GM23338 (cell line): ENCODE data around the gene PRPF40B. TPM values are rescaled to one million over a fixed set of nuclear protein-coding genes. Genes with fewer than 3 reads are reported as not detected.

ENCODE experiments used
- CREB1 ChIP-seq: fragments of 250-450 bp; sonication (Bioruptor Pico); IDR thresholded peaks from 2 replicates; pipeline ENCODE4 v1.5.0; 2020; ENCODE audit warnings: low read depth, mild to moderate bottlenecking, moderate library complexity
- ETS1 ChIP-seq: IDR thresholded peaks from 2 replicates; pipeline ENCODE4 v1.6.1; 2016; ENCODE audit warnings: antibody characterized with exemption
- EZH2 ChIP-seq: fragments of 200-600 bp; sonication (generic); IDR thresholded peaks from one replicate; pipeline ENCODE4 v1.8.0; 2017; ENCODE audit warnings: antibody characterized with exemption, mild to moderate bottlenecking, low read depth; ENCODE audit not compliant: unreplicated experiment
- EZH2phosphoT487 ChIP-seq: fragments of 200-600 bp; sonication (generic); IDR thresholded peaks from one replicate; pipeline ENCODE4 v1.8.1; 2018; ENCODE audit warnings: antibody characterized with exemption; ENCODE audit not compliant: unreplicated experiment
- JUNB ChIP-seq: IDR thresholded peaks from one replicate; pipeline ENCODE4 v1.6.1; 2016; ENCODE audit warnings: antibody characterized with exemption; ENCODE audit not compliant: unreplicated experiment
- NANOG ChIP-seq: IDR thresholded peaks from 2 replicates; pipeline ENCODE4 v1.6.1; 2016; ENCODE audit warnings: antibody characterized with exemption, borderline replicate concordance
- POLR2AphosphoS5 ChIP-seq: IDR thresholded peaks from 2 replicates; pipeline ENCODE4 v1.6.1; 2016; ENCODE audit warnings: antibody characterized with exemption, low read depth
- STAT1 ChIP-seq: IDR thresholded peaks from one replicate; pipeline ENCODE4 v1.6.1; 2016; ENCODE audit warnings: antibody characterized with exemption; ENCODE audit not compliant: unreplicated experiment
- ZNF114 ChIP-seq: fragments of 250-450 bp; sonication (Bioruptor Pico); IDR thresholded peaks from 2 replicates; pipeline ENCODE4 v1.5.0; 2020; ENCODE audit warnings: mild to moderate bottlenecking, moderate library complexity
- ZNF331 ChIP-seq: fragments of 250-450 bp; sonication (Bioruptor Pico); IDR thresholded peaks from 2 replicates; pipeline ENCODE4 v1.5.0; 2020; ENCODE audit warnings: low read depth, mild to moderate bottlenecking, moderate library complexity
- polyA plus RNA-seq: library from polyadenylated mRNA; unstranded; fragments of >200 nt; fragmentation: Nextera tagmentation; extraction: Ambion mirVana; gene quantifications from 2 replicates; pipeline ENCODE4 v1.2.1, GENCODE V29; 2016
- total RNA-seq: library from RNA; depleted of rRNA; stranded (reverse); fragments of >200 nt; shearing (Covaris generic); gene quantifications from 2 replicates; pipeline ENCODE4 v1.2.3, GENCODE V29; 2014
- TF ChIP-seq, protein P1 (sequence below), 2 experiments: fragments of 200-600 bp in 1 of 2; sonication (generic) in 1 of 2; conservative IDR thresholded peaks; 2 replicates each; pipeline versions ENCODE4 v1.5.1 to v1.6.1; 2016 to 2017; ENCODE audit warnings: antibody characterized with exemption in 2 of 2, low read depth in 2 of 2, mild to moderate bottlenecking in 2 of 2, moderate library complexity in 1 of 2
- TF ChIP-seq, protein P2 (sequence below): IDR thresholded peaks from one replicate; pipeline ENCODE4 v1.6.1; 2018; ENCODE audit warnings: antibody characterized with exemption; ENCODE audit not compliant: unreplicated experiment

PRPF40B gene
- total and polyA plus RNA-seq, 2 experiments from 2014 or later, result 17.9 to 19.0 TPM

GRCh38 chr12:49577589-49578315, 45.6 kb upstream of the PRPF40B start (continued):
- TF ChIP-seq, protein P1, sequence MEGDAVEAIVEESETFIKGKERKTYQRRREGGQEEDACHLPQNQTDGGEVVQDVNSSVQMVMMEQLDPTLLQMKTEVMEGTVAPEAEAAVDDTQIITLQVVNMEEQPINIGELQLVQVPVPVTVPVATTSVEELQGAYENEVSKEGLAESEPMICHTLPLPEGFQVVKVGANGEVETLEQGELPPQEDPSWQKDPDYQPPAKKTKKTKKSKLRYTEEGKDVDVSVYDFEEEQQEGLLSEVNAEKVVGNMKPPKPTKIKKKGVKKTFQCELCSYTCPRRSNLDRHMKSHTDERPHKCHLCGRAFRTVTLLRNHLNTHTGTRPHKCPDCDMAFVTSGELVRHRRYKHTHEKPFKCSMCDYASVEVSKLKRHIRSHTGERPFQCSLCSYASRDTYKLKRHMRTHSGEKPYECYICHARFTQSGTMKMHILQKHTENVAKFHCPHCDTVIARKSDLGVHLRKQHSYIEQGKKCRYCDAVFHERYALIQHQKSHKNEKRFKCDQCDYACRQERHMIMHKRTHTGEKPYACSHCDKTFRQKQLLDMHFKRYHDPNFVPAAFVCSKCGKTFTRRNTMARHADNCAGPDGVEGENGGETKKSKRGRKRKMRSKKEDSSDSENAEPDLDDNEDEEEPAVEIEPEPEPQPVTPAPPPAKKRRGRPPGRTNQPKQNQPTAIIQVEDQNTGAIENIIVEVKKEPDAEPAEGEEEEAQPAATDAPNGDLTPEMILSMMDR (conservative IDR thresholded peaks at IDR 0.05; ENCODE audit: low read depth in 2 of 2), result no peak
- TF ChIP-seq NANOG, result no peak
- TF ChIP-seq CREB1 (CRISPR knock-in tag), result no peak
- TF ChIP-seq, protein P2, sequence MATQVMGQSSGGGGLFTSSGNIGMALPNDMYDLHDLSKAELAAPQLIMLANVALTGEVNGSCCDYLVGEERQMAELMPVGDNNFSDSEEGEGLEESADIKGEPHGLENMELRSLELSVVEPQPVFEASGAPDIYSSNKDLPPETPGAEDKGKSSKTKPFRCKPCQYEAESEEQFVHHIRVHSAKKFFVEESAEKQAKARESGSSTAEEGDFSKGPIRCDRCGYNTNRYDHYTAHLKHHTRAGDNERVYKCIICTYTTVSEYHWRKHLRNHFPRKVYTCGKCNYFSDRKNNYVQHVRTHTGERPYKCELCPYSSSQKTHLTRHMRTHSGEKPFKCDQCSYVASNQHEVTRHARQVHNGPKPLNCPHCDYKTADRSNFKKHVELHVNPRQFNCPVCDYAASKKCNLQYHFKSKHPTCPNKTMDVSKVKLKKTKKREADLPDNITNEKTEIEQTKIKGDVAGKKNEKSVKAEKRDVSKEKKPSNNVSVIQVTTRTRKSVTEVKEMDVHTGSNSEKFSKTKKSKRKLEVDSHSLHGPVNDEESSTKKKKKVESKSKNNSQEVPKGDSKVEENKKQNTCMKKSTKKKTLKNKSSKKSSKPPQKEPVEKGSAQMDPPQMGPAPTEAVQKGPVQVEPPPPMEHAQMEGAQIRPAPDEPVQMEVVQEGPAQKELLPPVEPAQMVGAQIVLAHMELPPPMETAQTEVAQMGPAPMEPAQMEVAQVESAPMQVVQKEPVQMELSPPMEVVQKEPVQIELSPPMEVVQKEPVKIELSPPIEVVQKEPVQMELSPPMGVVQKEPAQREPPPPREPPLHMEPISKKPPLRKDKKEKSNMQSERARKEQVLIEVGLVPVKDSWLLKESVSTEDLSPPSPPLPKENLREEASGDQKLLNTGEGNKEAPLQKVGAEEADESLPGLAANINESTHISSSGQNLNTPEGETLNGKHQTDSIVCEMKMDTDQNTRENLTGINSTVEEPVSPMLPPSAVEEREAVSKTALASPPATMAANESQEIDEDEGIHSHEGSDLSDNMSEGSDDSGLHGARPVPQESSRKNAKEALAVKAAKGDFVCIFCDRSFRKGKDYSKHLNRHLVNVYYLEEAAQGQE, result no peak
- TF ChIP-seq ETS1, result no peak
- TF ChIP-seq ZNF331 (CRISPR knock-in tag), result no peak
- TF ChIP-seq STAT1, result no peak
- no peak for TF ChIP-seq JUNB
- no peak for TF ChIP-seq ZNF114 (CRISPR knock-in tag)
- TF ChIP-seq EZH2, result no peak
- TF ChIP-seq EZH2phosphoT487, result no peak
- no peak for TF ChIP-seq POLR2AphosphoS5
